Small intestine (tissue), 7 donors: ENCODE measurements around the gene TBRG4. TPM values are rescaled to one million over a fixed set of nuclear protein-coding genes. Genes with fewer than 3 reads are reported as not detected.

Experiments
- DNase-seq, 2 donors: peaks; one replicate each; pipeline versions ENCODE4 v3.0.0 to v3.0.0-alpha.2; 2013
- FAIRE-seq: peaks from 2 replicates; lab custom pipeline; 2012; peaks lifted over from hg19 to GRCh38; lab: Jason Lieb, UNC
- H3K27ac ChIP-seq, 3 donors: one replicate each; pipeline ENCODE4 v1.5.1; 2013; ENCODE audit warnings: low read length in 2 of 3, mild to moderate bottlenecking in 2 of 3, control low read depth in 1 of 3, inconsistent platforms in 1 of 3, low read depth in 1 of 3, moderate library complexity in 1 of 3
- H3K27me3 ChIP-seq, 3 donors: one replicate each; pipeline ENCODE4 v1.6.1; 2013; ENCODE audit warnings: low read length in 3 of 3, inconsistent platforms in 1 of 3; ENCODE audit not compliant: control insufficient read depth in 3 of 3, insufficient read depth in 3 of 3
- H3K36me3 ChIP-seq, 3 donors: one replicate each; pipeline ENCODE4 v1.6.1; 2013; ENCODE audit warnings: low read length in 3 of 3, inconsistent platforms in 1 of 3, low read depth in 1 of 3, mild to moderate bottlenecking in 1 of 3, moderate library complexity in 1 of 3; ENCODE audit not compliant: control insufficient read depth in 3 of 3, insufficient read depth in 2 of 3
- H3K4me1 ChIP-seq, 3 donors: one replicate each; pipeline ENCODE4 v1.6.1; 2013; ENCODE audit warnings: low read length in 2 of 3, inconsistent platforms in 1 of 3, low read depth in 1 of 3, mild to moderate bottlenecking in 1 of 3, moderate library complexity in 1 of 3; ENCODE audit not compliant: control insufficient read depth in 3 of 3, insufficient read depth in 2 of 3
- H3K4me3 ChIP-seq, 3 donors: one replicate each; pipeline ENCODE4 v1.5.1; 2013; ENCODE audit warnings: low read length in 3 of 3, control low read depth in 1 of 3, inconsistent platforms in 1 of 3, low read depth in 1 of 3, mild to moderate bottlenecking in 1 of 3, moderate library complexity in 1 of 3
- H3K9me3 ChIP-seq, 2 donors: one replicate each; pipeline ENCODE4 v1.6.1; 2013; ENCODE audit warnings: low read depth in 1 of 2, low read length in 1 of 2; ENCODE audit not compliant: control insufficient read depth in 2 of 2, insufficient read depth in 1 of 2
- WGBS, 3 donors: extraction: QIAGEN DNeasy Blood & Tissue Kit; methylation state at CpG; one replicate each; pipeline ENCODE4 v1.1.7; 2013; 5-methylcytosine and 5-hydroxymethylcytosine counted together
- polyA plus RNA-seq, 4 donors: library from polyadenylated mRNA; stranded (reverse) in 3 of 4; unstranded in 1 of 4; fragments of 200-250 nt in 3 of 4; fragments of 120-200 nt in 1 of 4; gene quantifications; one replicate each; pipeline versions ENCODE4 v1.2.1 to v1.2.3, GENCODE V29; 2013
- donor health status: healthy with polysubstance abuse.
- donor health status: control.
- donor health status: control.
- donor health status: Bipolar disorder and iron deficiency.
- donor health status: healthy.

TBRG4 gene
- polyA plus RNA-seq, 4 donors: 44.9 to 70.7 (median 58.2) TPM

- H3K4me3 ChIP-seq: no peak overlapping the region
- no peaks in the 10 kb centered on the region for H3K27me3 ChIP-seq
- no peaks in the 10 kb centered on the region for H3K4me1 ChIP-seq
- H3K27ac ChIP-seq: no peak overlapping the region
- DNase-seq (no peak), FAIRE-seq (no peak)
- H3K9me3 ChIP-seq: no peaks in the 10 kb centered on the region
- peaks cover 16 to 74% (median 18%) of the 10 kb centered on the region in 3 donors for H3K36me3 ChIP-seq
- 88 to 92% (median 89%) methylated on average over 16 of the region's 16 CpGs for WGBS, 3 donors
These were observed 36.8 kb downstream of the TBRG4 start for GRCh38 chr7:45074528-45075354.

- Histone ChIP-seq H3K4me3 (no peak overlapping the region), H3K9me3 (no peaks in the 10 kb centered on the region), H3K27me3 (no peaks in the 10 kb centered on the region), H3K4me1 (no peaks in the 10 kb centered on the region), H3K36me3 (peaks cover 16 to 82% (median 22%) of the 10 kb centered on the region in 3 donors), H3K27ac (no peak overlapping the region)
- FAIRE-seq (no peak), DNase-seq (no peak)
- 87 to 92% (median 92%) methylated on average over 15 of the region's 15 CpGs for WGBS, 3 donors
These were observed 37.5 kb downstream of the TBRG4 start for GRCh38 chr7:45073786-45074527.

- Histone ChIP-seq H3K36me3 (peaks cover 18 to 90% (median 25%) of the 10 kb centered on the region in 3 donors), H3K27ac (no peak overlapping the region), H3K9me3 (no peaks in the 10 kb centered on the region), H3K4me3 (no peak overlapping the region), H3K4me1 (no peaks in the 10 kb centered on the region), H3K27me3 (no peaks in the 10 kb centered on the region)
- FAIRE-seq (no peak), DNase-seq (no peak)
- WGBS, 3 donors: 85 to 95% (median 90%) methylated on average over 17 of the region's 17 CpGs
These were observed 38.3 kb downstream of the TBRG4 start for GRCh38 chr7:45073031-45073785.

GRCh38 chr7:45072131-45073030 is 39.1 kb downstream of the TBRG4 start:
- H3K27me3 ChIP-seq: no peaks in the 10 kb centered on the region
- no peaks in the 10 kb centered on the region for H3K4me1 ChIP-seq
- no peaks in the 10 kb centered on the region for H3K9me3 ChIP-seq
- DNase-seq (no peak), FAIRE-seq (no peak)
- WGBS, 3 donors: 91 to 93% (median 91%) methylated on average over 13 of the region's 13 CpGs
- H3K36me3 ChIP-seq: peaks cover 22 to 93% (median 25%) of the 10 kb centered on the region in 3 donors
- no peak overlapping the region for H3K4me3 ChIP-seq
- no peak overlapping the region for H3K27ac ChIP-seq

- no peaks in the 10 kb centered on the region for H3K9me3 ChIP-seq
- H3K4me3 ChIP-seq: no peak overlapping the region
- H3K4me1 ChIP-seq: no peaks in the 10 kb centered on the region
- 85 to 98% (median 87%) methylated on average over 3 of the region's 3 CpGs for WGBS, 3 donors
- H3K27ac ChIP-seq: no peak overlapping the region
- DNase-seq (no peak), FAIRE-seq (no peak)
- no peaks in the 10 kb centered on the region for H3K27me3 ChIP-seq
- H3K36me3 ChIP-seq: peaks cover 22 to 92% (median 25%) of the 10 kb centered on the region in 3 donors
These were observed 40.0 kb downstream of the TBRG4 start for GRCh38 chr7:45071528-45071927.

- FAIRE-seq (no peak), DNase-seq (no peak)
- 91 to 94% (median 92%) methylated on average over 1 of the region's 1 CpG for WGBS, 3 donors
- Histone ChIP-seq H3K27ac (no peak overlapping the region), H3K4me3 (no peak overlapping the region), H3K27me3 (no peaks in the 10 kb centered on the region), H3K36me3 (peaks cover 20 to 89% (median 25%) of the 10 kb centered on the region in 3 donors), H3K9me3 (no peaks in the 10 kb centered on the region), H3K4me1 (no peaks in the 10 kb centered on the region)
These were observed 41.2 kb downstream of the TBRG4 start for GRCh38 chr7:45070254-45070642.

GRCh38 chr7:45069444-45070253 is 41.8 kb downstream of the TBRG4 start:
- 92 to 94% (median 94%) methylated on average over 15 of the region's 15 CpGs for WGBS, 3 donors
- Histone ChIP-seq H3K27me3 (no peaks in the 10 kb centered on the region), H3K4me1 (no peaks in the 10 kb centered on the region), H3K9me3 (no peaks in the 10 kb centered on the region), H3K36me3 (peaks cover 20 to 89% (median 26%) of the 10 kb centered on the region in 3 donors), H3K4me3 (no peak overlapping the region), H3K27ac (no peak overlapping the region)
- FAIRE-seq (no peak), DNase-seq (no peak)
